GM13976 (cell line): ENCODE measurements around the gene TCEANC.
"Not testable (repeated sequence)": the region's sequence is repeated elsewhere in the genome, so short reads cannot be mapped to it uniquely, and the experiment has no call there.

Source experiments
- DNase-seq: peaks from one replicate; pipeline ENCODE4 v3.0.0; 2012; ENCODE audit warnings: low spot score
- CTCF ChIP-seq: IDR thresholded peaks from 2 replicates; pipeline ENCODE4 v1.5.1; 2012; ENCODE audit warnings: borderline replicate concordance, mild to moderate bottlenecking; ENCODE audit not compliant: insufficient read depth; ENCODE audit errors: extremely low read depth, missing control alignments, control extremely low read depth
- in situ Hi-C: fragments of 300-500 bp; cut with MboI; formaldehyde crosslinking; loops from one replicate; pipeline ENCODE4 v1.12.0; 2022; ENCODE audit warnings: low sequenced_read_pairs, mixed read lengths, inconsistent platforms; ENCODE audit not compliant: unreplicated experiment

Gene TCEANC

GRCh38 chrX:13622401-13622964 is 30.5 kb upstream of the TCEANC start:
- DNase-seq: no peak
- in situ Hi-C loops: no loop called here
- no peak for TF ChIP-seq CTCF

GRCh38 chrX:13627306-13627705 is 25.6 kb upstream of the TCEANC start:
- DNase-seq: no peak
- no peak for TF ChIP-seq CTCF
- in situ Hi-C loops: no loop called here

GRCh38 chrX:13637224-13637623 is 15.7 kb upstream of the TCEANC start:
- not testable (repeated sequence) for DNase-seq
- in situ Hi-C loops: loop anchor here (5.0 kb wide), 1 partner anchor 120 kb away; no protein-coding TSS in a partner anchor

GRCh38 chrX:13638021-13638420 is 14.9 kb upstream of the TCEANC start:
- in situ Hi-C loops: loop anchor here (5.0 kb wide), 1 partner anchor 121 kb away; no protein-coding TSS in a partner anchor

GRCh38 chrX:13638826-13639225 is 14.1 kb upstream of the TCEANC start:
- TF ChIP-seq CTCF: no peak
- in situ Hi-C loops: loop anchor here (5.0 kb wide), 1 partner anchor 122 kb away; no protein-coding TSS in a partner anchor
- no peak for DNase-seq

More at GRCh38 chrX:13638021-13638420, 14.9 kb upstream of the TCEANC start:
- no peak for DNase-seq
- TF ChIP-seq CTCF: no peak

- in situ Hi-C loops, DNase-seq: not testable (repeated sequence)
These were observed 11.3 kb upstream of the TCEANC start for GRCh38 chrX:13641684-13642083.

GRCh38 chrX:13645464-13646153 is 7.3 kb upstream of the TCEANC start:
- in situ Hi-C loops: no loop called here
- no peak for TF ChIP-seq CTCF
- DNase-seq: no peak
